ENCODE measurements around the gene ROS1. TPM values are rescaled to one million over a fixed set of nuclear protein-coding genes. Genes with fewer than 3 reads are reported as not detected.
A peak's percentile ranks its signal among the peaks of the same experiment; 100 is the strongest.
"Not testable (repeated sequence)": the region's sequence is repeated elsewhere in the genome, so short reads cannot be mapped to it uniquely, and the experiment has no call there.

The ROS1 gene
- total RNA-seq: not detected in 2 replicates
- long read RNA-seq: 0 reads

GRCh38 chr6:117425431-117426153, at the start of gene ROS1:
Gene ROS1 (minus strand): TSS chr6:117425942. CDS start chr6:117425656, 286 bp downstream.
- Mint-ChIP-seq H3K4me3 (no peak within 1 kb of the TSS), H3K4me1 (no peaks in the 10 kb centered on the region), H3K36me3 (ENCODE audit: low read depth) (peaks cover 3% of the 10 kb centered on the region), H3K27ac (ENCODE audit: unreplicated experiment) (peak within 1 kb of the TSS; percentile 64), H3K9me3 (peaks cover 10% of the 10 kb centered on the region), H3K27me3 (ENCODE audit: low read depth) (peaks cover 6% of the 10 kb centered on the region)
- no peak for TF ChIP-seq CTCF (conservative IDR thresholded peaks at IDR 0.05)
- DNase-seq (ENCODE audit: low read depth, low spot score): no peak

- no peaks in the 10 kb centered on the region for H3K4me1 Mint-ChIP-seq
- H3K27me3 Mint-ChIP-seq (ENCODE audit: low read depth): no peaks in the 10 kb centered on the region
- no peak for DNase-seq (ENCODE audit: low read depth, low spot score)
- no peak overlapping the region for H3K27ac Mint-ChIP-seq (ENCODE audit: unreplicated experiment)
- TF ChIP-seq CTCF (conservative IDR thresholded peaks at IDR 0.05): no peak
- H3K36me3 Mint-ChIP-seq (ENCODE audit: low read depth): no peaks in the 10 kb centered on the region
- H3K9me3 Mint-ChIP-seq: no peaks in the 10 kb centered on the region
- H3K4me3 Mint-ChIP-seq: no peak overlapping the region
These were observed 47.7 kb upstream of the ROS1 start for GRCh38 chr6:117473401-117473800.

DNA sequence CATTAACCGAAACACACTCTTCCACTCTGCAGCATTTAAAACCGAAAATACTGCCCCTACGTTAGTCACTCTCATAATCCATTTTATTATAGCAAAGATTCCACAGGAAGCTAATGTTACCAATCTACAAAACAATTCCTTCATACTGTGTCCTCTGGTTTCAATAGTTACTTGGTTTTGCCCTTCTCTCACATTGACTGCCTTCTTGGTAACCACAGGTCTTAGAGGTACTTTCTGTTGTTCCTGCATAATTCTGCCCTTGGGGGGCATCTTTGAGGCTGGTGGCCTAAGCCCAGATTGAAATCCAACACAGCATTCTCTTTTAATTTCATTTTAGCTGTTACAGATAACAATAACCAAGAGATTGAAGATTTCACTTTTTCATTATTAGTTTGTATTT, 46.9 kb upstream of the ROS1 start:
- no peak for DNase-seq (ENCODE audit: low read depth, low spot score)

GRCh38 chr6:117469791-117470190, 44.0 kb upstream of the ROS1 start:
- DNase-seq (ENCODE audit: low read depth, low spot score): no peak
- Mint-ChIP-seq H3K4me1 (no peaks in the 10 kb centered on the region), H3K9me3 (no peaks in the 10 kb centered on the region), H3K27me3 (ENCODE audit: low read depth) (peaks cover 9% of the 10 kb centered on the region), H3K27ac (ENCODE audit: unreplicated experiment) (no peak overlapping the region), H3K36me3 (ENCODE audit: low read depth) (no peaks in the 10 kb centered on the region), H3K4me3 (no peak overlapping the region)
- TF ChIP-seq CTCF (conservative IDR thresholded peaks at IDR 0.05): no peak

More for the DNA sequence above, 46.9 kb upstream of the ROS1 start:
- TF ChIP-seq CTCF (conservative IDR thresholded peaks at IDR 0.05): no peak
- Mint-ChIP-seq H3K9me3 (no peaks in the 10 kb centered on the region), H3K36me3 (ENCODE audit: low read depth) (no peaks in the 10 kb centered on the region), H3K4me3 (no peak overlapping the region), H3K27ac (ENCODE audit: unreplicated experiment) (no peak overlapping the region), H3K4me1 (no peaks in the 10 kb centered on the region), H3K27me3 (ENCODE audit: low read depth) (no peaks in the 10 kb centered on the region)

DNA sequence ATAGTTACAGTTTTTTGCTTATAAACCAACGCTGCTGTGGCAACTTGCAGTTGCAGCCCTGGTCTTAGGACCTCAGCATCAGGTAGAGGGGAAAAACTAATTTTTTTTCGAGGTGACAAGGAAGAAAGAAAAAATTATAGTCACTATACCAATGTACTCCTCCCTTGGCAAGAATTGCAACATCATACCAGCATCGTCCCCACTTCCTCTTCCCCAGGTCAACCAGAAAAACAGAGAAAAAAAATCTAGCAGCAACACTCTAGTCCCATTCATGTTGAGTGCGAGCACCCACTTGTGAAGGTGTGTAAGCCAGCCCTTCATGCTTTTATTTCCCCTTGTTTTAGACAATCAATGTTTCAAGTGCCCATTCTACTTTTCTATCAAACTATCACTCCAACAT, 43.6 kb upstream of the ROS1 start:
- H3K4me3 Mint-ChIP-seq: no peak overlapping the region
- H3K9me3 Mint-ChIP-seq: no peaks in the 10 kb centered on the region
- no peaks in the 10 kb centered on the region for H3K4me1 Mint-ChIP-seq
- H3K27me3 Mint-ChIP-seq (ENCODE audit: low read depth): peaks cover 9% of the 10 kb centered on the region
- no peaks in the 10 kb centered on the region for H3K36me3 Mint-ChIP-seq (ENCODE audit: low read depth)
- H3K27ac Mint-ChIP-seq (ENCODE audit: unreplicated experiment): no peak overlapping the region
- TF ChIP-seq CTCF (conservative IDR thresholded peaks at IDR 0.05): no peak
- DNase-seq (ENCODE audit: low read depth, low spot score): no peak

GRCh38 chr6:117468527-117468926, 42.8 kb upstream of the ROS1 start:
- H3K27me3 Mint-ChIP-seq (ENCODE audit: low read depth); H3K4me3 Mint-ChIP-seq; H3K9me3 Mint-ChIP-seq: not testable (repeated sequence)

More at GRCh38 chr6:117468527-117468926, 42.8 kb upstream of the ROS1 start:
- not testable (repeated sequence) for DNase-seq (ENCODE audit: low read depth, low spot score); H3K27ac Mint-ChIP-seq (ENCODE audit: unreplicated experiment); H3K36me3 Mint-ChIP-seq (ENCODE audit: low read depth); H3K4me1 Mint-ChIP-seq

Measured in neural crest cell (in vitro differentiated cells).